ENCODE data around the gene CDK3. TPM values are rescaled to one million over a fixed set of nuclear protein-coding genes. Genes with fewer than 3 reads are reported as not detected.
"Not testable (repeated sequence)": the region's sequence is repeated elsewhere in the genome, so short reads cannot be mapped to it uniquely, and the experiment has no call there.

The CDK3 gene
- 1 to 10 TPM; 1.9 to 2.9 (median 2.1) TPM for total RNA-seq (2021; fragmentation: NEBNext Ultra II Directional; extraction: Animal tissue kit (Norgen Biotek cat#: 25700))
- long read RNA-seq, result 0 reads

- Mint-ChIP-seq H3K27ac (no peak within 1 kb of the TSS), H3K4me3 (no peak within 1 kb of the TSS), H3K9me3 (no peaks in the 10 kb centered on the region), H3K27me3 (ENCODE audit: insufficient read depth) (peaks cover 3% of the 10 kb centered on the region), H3K36me3 (ENCODE audit: low read depth) (peaks cover 4% of the 10 kb centered on the region; the same call in 1 of the 2 replicates), H3K4me1 (ENCODE audit: low read depth) (peaks cover 31% of the 10 kb centered on the region)
- peak; percentile 66 for TF ChIP-seq CTCF (IDR thresholded peaks at IDR 0.05)
- DNase-seq, result no peak
These were observed at the start of gene CDK3 for GRCh38 chr17:76000755-76001521. Gene CDK3 (plus strand): TSS chr17:76000855. CDS start chr17:76001426, 571 bp downstream.

GRCh38 chr17:75950855-75951554 lies 49.6 kb upstream of the CDK3 start:
- H3K27ac Mint-ChIP-seq, result no peak overlapping the region
- H3K36me3 Mint-ChIP-seq (ENCODE audit: low read depth), result peaks cover 29% of the 10 kb centered on the region
- no peaks in the 10 kb centered on the region; the same call in 1 of the 2 replicates for H3K27me3 Mint-ChIP-seq (ENCODE audit: insufficient read depth)
- no peaks in the 10 kb centered on the region for H3K9me3 Mint-ChIP-seq
- no peak for DNase-seq
- H3K4me1 Mint-ChIP-seq (ENCODE audit: low read depth), result peaks cover 12% of the 10 kb centered on the region
- H3K4me3 Mint-ChIP-seq, result no peak overlapping the region
- no peak for TF ChIP-seq CTCF (IDR thresholded peaks at IDR 0.05)

GRCh38 chr17:75959051-75959838 lies 41.4 kb upstream of the CDK3 start:
- Mint-ChIP-seq H3K27ac (no peak overlapping the region), H3K9me3 (no peaks in the 10 kb centered on the region), H3K36me3 (ENCODE audit: low read depth) (peaks cover 16% of the 10 kb centered on the region; the same call in 1 of the 2 replicates), H3K4me3 (no peak overlapping the region), H3K4me1 (ENCODE audit: low read depth) (no peaks in the 10 kb centered on the region), H3K27me3 (ENCODE audit: insufficient read depth) (no peaks in the 10 kb centered on the region; the same call in none of the 2 replicates)
- no peak for TF ChIP-seq CTCF (IDR thresholded peaks at IDR 0.05)
- no peak for DNase-seq

GRCh38 chr17:75959839-75960511 lies 40.7 kb upstream of the CDK3 start:
- no peaks in the 10 kb centered on the region for H3K4me1 Mint-ChIP-seq (ENCODE audit: low read depth)
- peaks cover 16% of the 10 kb centered on the region; the same call in 1 of the 2 replicates for H3K36me3 Mint-ChIP-seq (ENCODE audit: low read depth)
- no peaks in the 10 kb centered on the region; the same call in none of the 2 replicates for H3K27me3 Mint-ChIP-seq (ENCODE audit: insufficient read depth)
- no peak overlapping the region for H3K27ac Mint-ChIP-seq
- H3K4me3 Mint-ChIP-seq, result no peak overlapping the region
- no peak for DNase-seq
- no peaks in the 10 kb centered on the region for H3K9me3 Mint-ChIP-seq
- no peak for TF ChIP-seq CTCF (IDR thresholded peaks at IDR 0.05)

- peaks cover 8% of the 10 kb centered on the region for H3K36me3 Mint-ChIP-seq (ENCODE audit: low read depth)
- peaks cover 12% of the 10 kb centered on the region for H3K4me1 Mint-ChIP-seq (ENCODE audit: low read depth)
- no peaks in the 10 kb centered on the region for H3K9me3 Mint-ChIP-seq
- no peak for TF ChIP-seq CTCF (IDR thresholded peaks at IDR 0.05)
- H3K27ac Mint-ChIP-seq, result no peak overlapping the region
- DNase-seq, result no peak
- H3K27me3 Mint-ChIP-seq (ENCODE audit: insufficient read depth), result peaks cover 1% of the 10 kb centered on the region; the same call in 1 of the 2 replicates
- H3K4me3 Mint-ChIP-seq, result no peak overlapping the region
These were observed 35.2 kb upstream of the CDK3 start for GRCh38 chr17:75965468-75965867.

- not testable (repeated sequence) for H3K9me3 Mint-ChIP-seq, H3K4me3 Mint-ChIP-seq
These were observed 31.6 kb upstream of the CDK3 start for GRCh38 chr17:75969044-75969443.

More at GRCh38 chr17:75969044-75969443, 31.6 kb upstream of the CDK3 start:
- H3K27me3 Mint-ChIP-seq (ENCODE audit: insufficient read depth); DNase-seq; H3K27ac Mint-ChIP-seq: not testable (repeated sequence)
- Mint-ChIP-seq H3K36me3 (ENCODE audit: low read depth) (peaks cover 18% of the 10 kb centered on the region), H3K4me1 (ENCODE audit: low read depth) (peaks cover 14% of the 10 kb centered on the region)
